Ishikawa (cell line): ENCODE data around the gene ZNF22.

Source experiments
- EP300 ChIP-seq: IDR thresholded peaks from 2 replicates; pipeline ENCODE4 v1.6.1; 2012; ENCODE audit warnings: borderline replicate concordance
- NFIC ChIP-seq: IDR thresholded peaks from 2 replicates; pipeline ENCODE4 v1.6.1; 2012
- TAF1 ChIP-seq: IDR thresholded peaks from 2 replicates; pipeline ENCODE4 v1.6.1; 2012; ENCODE audit warnings: low read depth, mild to moderate bottlenecking
- YY1 ChIP-seq: IDR thresholded peaks from 2 replicates; pipeline ENCODE4 v1.6.1; 2012; ENCODE audit warnings: low read depth
- TF ChIP-seq, protein P1 (sequence below): IDR thresholded peaks from 2 replicates; pipeline ENCODE4 v1.6.1; 2012

DNA sequence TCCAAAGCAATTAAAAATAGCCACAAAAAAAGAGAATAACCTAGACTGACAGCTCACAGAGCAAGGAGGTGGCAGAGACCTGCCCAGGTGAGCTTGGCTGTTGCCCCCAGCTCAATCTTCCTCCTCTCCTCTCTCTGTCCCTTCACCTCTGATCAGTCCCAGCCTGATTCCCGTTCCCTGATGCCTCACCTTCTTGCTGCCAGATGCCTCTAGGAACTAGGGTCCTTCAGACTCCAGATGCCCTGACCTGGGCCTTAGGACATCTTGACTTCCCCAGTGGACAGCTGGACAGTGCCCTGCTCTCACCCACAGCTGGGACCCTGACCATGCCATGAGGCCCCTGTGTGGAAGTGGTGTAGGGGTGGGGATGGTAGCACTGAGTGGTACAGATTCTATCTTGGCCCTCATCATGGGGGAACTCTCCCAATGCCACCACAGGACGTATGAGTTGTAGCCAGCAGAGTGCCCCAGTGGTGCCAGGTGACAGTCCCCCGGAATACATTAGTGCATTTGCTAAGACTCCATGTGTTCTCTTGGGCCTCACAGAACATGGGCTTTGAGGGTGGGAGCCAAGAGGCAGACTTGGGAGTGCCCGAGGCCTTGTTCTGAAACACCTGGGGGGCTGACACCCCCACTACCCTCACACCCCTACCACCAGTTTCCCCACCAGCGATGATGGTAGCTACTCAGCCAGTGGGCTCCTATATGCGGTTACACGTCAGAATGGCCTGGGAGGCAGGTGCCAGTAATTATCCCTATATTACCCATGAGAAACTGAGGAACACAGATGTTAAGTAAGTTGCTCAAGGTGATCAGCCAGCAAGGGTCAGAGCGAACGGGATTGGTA, 24.1 kb upstream of the ZNF22 start:
- no peak for TF ChIP-seq EP300
- TF ChIP-seq NFIC, result no peak
- TF ChIP-seq, protein P1, sequence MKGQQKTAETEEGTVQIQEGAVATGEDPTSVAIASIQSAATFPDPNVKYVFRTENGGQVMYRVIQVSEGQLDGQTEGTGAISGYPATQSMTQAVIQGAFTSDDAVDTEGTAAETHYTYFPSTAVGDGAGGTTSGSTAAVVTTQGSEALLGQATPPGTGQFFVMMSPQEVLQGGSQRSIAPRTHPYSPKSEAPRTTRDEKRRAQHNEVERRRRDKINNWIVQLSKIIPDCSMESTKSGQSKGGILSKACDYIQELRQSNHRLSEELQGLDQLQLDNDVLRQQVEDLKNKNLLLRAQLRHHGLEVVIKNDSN, result no peak
- TF ChIP-seq TAF1, result no peak
- no peak for TF ChIP-seq YY1
